Measurements from ENCODE around the gene ERP44.
A peak's percentile ranks its signal among the peaks of the same experiment; 100 is the strongest.
"Not testable (repeated sequence)": the region's sequence is repeated elsewhere in the genome, so short reads cannot be mapped to it uniquely, and the experiment has no call there.

Gene ERP44

DNA sequence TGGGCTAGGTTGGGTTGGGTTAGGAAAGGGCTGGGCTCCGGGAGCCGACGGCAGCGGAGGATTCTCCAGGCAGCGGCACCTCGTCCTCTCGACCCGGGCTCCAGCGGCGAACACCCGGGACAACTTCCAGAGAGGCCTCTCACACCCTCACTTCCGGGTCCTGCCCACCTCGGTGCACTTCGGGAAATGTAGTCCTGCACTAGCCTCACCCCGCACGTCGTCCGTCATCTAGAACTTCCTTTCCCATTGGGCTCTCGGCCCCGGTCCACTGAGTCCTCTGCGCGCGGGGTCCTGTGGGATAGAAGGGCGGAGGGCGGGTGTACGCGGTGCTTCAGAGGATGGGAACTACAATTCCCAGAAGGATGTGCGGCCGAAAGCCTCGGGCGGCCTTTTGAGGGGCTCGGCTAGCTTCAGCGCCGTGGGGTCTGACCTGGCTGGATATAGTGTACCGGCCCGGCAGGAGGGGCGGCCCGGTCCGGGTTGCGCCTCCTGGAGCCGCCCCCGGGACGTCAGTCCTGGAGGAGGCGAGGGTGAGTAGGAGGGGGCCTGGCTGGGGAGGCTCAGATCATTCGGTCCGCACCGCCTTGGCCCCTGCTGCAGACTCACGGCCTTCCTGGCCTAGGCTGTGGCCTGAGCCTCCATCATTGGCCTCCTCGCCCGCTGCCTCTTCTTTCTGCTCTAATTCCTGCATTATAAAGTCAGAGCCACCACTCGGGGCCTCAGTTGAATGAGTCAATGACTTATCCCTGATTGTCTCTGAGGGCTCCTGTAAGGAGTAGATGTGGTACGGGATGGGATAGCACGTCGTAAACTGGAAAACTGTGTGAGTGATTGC, at the start of gene ERP44, which contains the start of gene INVS:
TSS of gene ERP44 (minus strand) at position 114 of the 835 bp plus-strand sequence. CDS start 160 bp downstream, outside the sequence.
TSS of gene INVS (plus strand) at position 357 of the 835 bp plus-strand sequence. CDS start 5,279 bp downstream, outside the sequence.
- peak; percentile 99 for DNase-seq

DNA sequence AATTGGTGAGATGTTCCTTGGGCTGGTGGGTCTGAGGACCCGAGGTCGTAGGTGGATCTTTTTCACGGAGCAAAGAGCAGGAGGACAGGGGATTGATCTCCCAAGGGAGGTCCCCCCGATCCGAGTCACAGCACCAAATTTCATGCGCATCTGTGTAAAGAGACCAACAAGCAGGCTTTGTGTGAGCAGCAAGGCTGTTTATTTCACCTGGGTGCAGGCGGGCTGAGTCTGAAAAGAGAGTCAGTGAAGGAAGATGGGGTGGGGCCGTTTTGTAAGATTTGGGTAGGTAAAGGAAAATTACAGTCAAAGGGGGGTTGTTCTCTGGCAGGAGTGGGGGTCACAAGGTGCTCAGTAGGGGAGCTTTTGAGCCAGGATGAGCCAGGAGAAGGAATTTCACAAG, 47.2 kb upstream of the ERP44 start:
- DNase-seq, result not testable (repeated sequence)

GRCh38 chr9:100145167-100145934, 46.6 kb upstream of the ERP44 start:
- not testable (repeated sequence) for DNase-seq

DNA sequence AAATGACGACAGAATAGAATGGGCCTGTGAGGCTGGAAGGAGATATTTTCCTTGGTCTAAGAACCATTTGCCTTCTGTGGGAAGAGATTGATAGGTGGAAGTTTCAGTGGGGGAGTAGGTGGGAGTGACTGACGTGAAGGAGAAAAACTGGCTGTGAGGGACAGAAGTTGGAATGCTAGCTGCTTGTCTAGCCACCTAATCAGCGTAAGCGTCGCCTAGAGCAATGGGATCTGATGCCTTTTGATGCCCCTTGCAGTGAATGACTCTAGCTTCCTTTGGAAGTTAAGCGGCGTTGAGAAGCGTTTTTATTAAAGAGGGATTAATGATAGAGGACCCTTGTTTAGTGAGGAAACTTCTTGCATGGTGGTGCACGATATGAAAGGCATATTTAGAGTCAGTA, 43.1 kb upstream of the ERP44 start:
- DNase-seq, result not testable (repeated sequence)

DNA sequence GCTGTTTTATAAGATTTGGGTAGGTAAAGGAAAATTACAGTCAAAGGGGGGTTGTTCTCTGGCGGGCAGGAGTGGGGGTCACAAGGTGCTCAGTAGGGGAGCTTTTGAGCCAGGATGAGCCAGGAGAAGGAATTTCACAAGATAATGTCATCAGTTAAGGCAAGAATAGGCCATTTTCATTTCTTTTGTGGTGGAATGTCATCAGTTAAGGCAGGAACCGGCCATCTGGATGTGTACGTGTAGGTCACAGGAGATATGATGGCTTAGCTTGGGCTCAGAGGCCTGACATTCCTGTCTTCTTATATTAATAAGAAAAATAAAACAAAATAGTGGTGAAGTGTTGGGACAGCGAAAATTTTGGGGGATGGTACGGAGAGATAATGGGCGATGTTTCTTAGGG, 41.5 kb upstream of the ERP44 start:
- not testable (repeated sequence) for DNase-seq

- DNase-seq, result not testable (repeated sequence)
Observed at GRCh38 chr9:100136799-100137198, 38.0 kb upstream of the ERP44 start.

- DNase-seq, result no peak
Observed at GRCh38 chr9:100134731-100135130, 35.9 kb upstream of the ERP44 start.

GRCh38 chr9:100131875-100132430, 33.2 kb upstream of the ERP44 start:
- no peak for DNase-seq

GRCh38 chr9:100131216-100131615, 32.4 kb upstream of the ERP44 start:
- DNase-seq, result no peak

- no peak for DNase-seq
Observed at GRCh38 chr9:100129772-100130171, 31.0 kb upstream of the ERP44 start.

DNA sequence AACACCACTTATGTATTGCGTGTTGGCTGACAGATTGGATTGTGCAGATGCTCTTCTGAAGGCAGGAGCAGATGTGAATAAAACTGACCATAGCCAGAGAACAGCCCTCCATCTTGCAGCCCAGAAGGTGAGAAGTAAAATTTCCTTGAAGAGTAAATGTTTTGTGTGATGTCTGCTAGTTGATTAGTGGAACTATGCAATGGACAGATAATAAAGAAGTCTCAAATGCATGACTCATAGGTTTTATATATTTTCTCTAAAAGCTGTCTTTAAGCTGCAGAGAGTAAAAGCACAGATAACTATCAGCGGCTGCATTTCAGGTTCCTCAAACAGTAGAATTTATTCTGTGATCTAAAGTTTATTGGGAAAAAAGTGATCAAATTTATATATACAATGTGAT, 27.6 kb upstream of the ERP44 start:
- no peak for DNase-seq

DNA sequence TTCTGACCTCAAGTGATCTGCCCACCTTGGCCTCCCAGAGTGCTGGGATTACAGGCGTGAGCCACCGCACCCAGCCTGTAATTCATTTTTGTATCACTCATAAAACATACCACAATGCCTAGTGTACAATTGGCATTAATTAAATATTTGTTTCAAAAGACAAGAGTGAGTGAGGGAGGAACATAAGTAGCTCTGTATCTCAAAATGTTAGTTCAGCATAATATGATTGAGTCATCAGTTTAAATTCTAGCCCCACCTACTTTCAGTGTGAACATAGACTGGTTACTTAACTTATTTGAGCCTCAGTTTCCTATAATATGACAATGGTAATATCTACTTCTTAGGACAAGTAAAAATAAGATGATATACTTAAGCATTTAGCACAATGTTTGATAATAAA, 27.1 kb upstream of the ERP44 start:
- DNase-seq, result no peak

- no peak for DNase-seq
Observed at GRCh38 chr9:100125236-100125635, 26.4 kb upstream of the ERP44 start.

- DNase-seq, result no peak
Observed at GRCh38 chr9:100120286-100120685, 21.5 kb upstream of the ERP44 start.

DNA sequence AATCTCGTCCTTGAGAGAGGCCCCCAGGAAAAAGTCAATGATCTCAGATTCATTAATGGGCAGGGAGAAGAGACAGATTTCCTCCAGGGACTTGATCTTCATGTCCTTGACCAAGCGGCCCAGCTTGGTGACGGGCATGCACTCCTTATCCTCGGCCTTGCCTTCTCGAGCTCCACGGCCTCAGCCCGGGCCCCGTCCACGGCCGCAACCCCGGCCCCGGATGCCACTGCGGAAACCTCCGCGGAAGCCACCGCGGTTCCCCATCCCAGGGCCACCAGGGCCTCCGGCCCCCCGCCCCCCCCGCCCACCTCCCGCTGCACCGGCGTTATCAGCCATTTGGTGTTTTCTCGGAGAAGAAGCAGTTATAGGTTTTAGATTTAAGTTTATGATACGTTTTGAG, 18.5 kb upstream of the ERP44 start:
- DNase-seq, result no peak

GRCh38 chr9:100112677-100113336, 14.0 kb upstream of the ERP44 start:
- no peak for DNase-seq

DNA sequence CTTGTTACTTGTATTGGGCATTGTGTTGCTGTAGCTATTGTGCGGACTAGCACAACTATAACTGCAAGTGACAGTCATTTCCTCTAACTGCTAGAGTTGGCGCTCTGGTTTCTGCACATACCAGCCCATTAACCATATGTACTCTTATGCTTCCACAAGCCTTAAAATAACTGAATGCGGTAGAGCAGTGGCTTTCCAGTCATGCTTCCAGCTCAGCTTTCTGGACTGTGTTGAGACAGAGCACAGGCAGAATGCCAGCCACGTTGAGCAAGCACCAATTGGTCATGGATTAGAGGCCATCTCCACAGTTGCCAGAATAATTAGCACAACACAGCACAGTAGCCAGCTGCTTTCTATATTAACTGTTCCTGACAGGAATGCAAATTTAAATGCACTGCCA, 12.4 kb upstream of the ERP44 start:
- DNase-seq, result no peak

DNA sequence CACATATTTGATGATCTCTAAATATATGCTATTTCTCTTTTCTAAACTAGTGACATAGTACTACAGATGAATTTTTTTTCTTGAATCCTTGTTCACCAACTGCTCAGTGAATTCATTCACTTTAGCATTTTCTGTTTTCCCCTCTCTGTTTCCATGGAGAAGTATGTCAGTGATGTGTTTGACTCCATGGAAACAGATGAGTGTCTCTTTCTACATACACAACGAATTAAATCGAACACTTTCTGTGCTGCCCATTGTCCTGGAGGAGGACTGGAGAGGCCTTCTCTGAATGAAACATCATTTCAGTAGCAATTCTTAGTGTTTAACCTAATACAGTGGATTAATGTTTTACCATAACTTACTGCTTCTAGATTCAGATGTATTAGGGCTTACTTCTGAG, 9.8 kb upstream of the ERP44 start:
- DNase-seq, result no peak

GRCh38 chr9:100106616-100107015, 7.8 kb upstream of the ERP44 start:
- no peak for DNase-seq

DNA sequence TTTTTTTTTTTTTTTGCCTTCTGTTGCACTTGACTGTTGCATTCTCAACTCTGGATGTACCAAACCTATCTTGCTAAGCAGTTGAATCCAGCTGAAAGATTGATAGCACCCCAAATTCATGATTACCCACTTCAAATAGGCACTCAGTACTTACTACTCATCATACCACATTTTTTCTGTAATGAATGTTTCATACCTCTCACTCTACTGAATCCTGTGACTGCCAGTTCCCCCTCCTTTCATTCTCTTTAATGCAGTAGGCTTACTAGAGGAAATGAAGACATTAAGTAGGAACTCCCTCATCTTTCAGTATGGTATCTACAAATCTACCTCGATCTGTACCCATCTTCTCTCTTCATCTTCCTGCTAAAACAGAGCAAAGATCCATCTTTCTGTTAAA, 7.1 kb upstream of the ERP44 start:
- DNase-seq, result no peak

GRCh38 chr9:100104314-100104713, 5.5 kb upstream of the ERP44 start:
- DNase-seq, result no peak

DNA sequence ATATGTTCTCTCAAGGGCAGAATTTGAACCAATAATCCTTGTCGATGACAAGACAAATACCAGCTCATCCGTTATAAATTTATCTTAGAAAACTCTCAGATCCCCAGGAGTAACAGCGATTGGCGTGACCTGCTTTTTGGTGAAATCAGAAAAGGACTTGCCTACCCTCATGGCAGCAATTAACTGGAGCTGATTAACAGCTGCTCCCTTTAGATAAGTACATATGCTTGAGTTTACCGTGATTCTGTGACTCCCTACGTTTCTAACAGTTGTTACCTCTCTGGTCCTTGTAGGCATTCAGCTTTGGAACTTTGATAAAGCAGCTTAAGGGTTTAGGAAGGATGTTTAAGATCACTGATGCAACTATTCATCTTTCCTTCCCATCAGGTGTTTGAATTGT, 2.8 kb upstream of the ERP44 start:
- DNase-seq, result no peak

DNA sequence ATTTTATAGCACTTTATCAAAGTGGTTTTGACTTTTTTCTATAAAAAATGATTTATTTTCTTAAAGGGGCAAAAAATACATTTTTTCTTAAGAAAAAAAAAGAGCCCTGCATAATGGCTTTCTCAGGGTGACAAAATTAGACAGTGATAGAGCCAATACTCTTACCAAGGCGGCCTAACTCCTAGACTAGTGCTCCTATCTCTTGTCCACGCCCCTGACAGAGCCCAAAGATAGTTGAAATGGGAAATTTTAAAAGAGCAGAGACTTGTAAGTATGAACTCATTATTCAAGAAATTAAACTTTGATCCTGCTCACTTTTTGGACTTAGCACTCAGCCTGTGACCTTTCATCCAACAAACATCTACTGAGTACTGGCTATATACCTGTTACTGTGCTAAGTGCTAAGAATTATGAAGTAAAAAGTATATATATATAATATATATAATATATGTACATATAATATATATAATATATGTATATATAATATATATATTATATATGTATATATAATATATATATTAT, 1.4 kb upstream of the ERP44 start:
- no peak for DNase-seq
